ENCODE measurements around the gene RBM14.

The RBM14 gene

DNA sequence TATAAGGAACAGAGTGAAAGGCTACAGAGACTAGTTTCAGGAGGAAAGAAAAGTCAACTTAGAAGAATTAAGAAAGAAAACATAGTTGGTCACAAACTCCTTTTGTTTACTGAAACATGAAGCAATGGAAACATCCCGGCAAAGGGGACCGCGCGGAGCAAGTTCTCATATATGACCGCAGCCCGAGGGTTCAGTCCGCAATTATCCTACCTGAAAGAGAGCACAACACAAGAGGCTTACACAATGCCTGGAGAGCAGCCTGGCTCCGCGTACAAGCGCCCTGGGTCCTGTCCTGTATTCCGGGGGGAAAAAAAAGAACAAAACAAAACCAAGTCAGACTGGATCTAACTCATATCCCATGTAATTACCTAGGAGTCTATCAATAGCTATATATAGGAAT is 48.9 kb downstream of the RBM14 start:
- no peak for DNase-seq (ENCODE audit: low read depth)
- H3K4me3 ChIP-seq (ENCODE audit: low read length): no peak overlapping the region
- TF ChIP-seq, protein P1, sequence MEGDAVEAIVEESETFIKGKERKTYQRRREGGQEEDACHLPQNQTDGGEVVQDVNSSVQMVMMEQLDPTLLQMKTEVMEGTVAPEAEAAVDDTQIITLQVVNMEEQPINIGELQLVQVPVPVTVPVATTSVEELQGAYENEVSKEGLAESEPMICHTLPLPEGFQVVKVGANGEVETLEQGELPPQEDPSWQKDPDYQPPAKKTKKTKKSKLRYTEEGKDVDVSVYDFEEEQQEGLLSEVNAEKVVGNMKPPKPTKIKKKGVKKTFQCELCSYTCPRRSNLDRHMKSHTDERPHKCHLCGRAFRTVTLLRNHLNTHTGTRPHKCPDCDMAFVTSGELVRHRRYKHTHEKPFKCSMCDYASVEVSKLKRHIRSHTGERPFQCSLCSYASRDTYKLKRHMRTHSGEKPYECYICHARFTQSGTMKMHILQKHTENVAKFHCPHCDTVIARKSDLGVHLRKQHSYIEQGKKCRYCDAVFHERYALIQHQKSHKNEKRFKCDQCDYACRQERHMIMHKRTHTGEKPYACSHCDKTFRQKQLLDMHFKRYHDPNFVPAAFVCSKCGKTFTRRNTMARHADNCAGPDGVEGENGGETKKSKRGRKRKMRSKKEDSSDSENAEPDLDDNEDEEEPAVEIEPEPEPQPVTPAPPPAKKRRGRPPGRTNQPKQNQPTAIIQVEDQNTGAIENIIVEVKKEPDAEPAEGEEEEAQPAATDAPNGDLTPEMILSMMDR (conservative IDR thresholded peaks at IDR 0.05; ENCODE audit: low read depth, low read length): no peak

DNA sequence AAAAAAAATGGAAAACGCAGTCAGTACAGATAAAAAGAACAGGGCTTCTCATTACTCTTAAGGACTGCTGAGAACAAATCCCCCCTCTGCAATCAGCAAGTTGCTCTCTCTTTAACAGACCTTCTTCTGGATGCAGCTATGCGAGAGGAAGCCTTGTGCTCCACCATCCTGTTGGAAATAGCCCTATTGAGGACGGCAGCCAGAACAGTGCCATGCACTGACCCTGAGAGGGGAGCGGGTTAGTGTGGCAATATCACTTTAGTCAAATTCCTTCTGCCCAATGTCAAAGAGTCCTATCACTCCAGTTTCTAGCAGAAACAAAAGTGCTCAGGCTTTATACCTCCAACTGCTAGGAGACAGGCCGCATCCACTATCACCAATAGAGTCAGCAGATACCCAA is 54.4 kb downstream of the RBM14 start:
- no peak for DNase-seq (ENCODE audit: low read depth)
- TF ChIP-seq, protein P1 (conservative IDR thresholded peaks at IDR 0.05; ENCODE audit: low read depth, low read length): no peak
- no peak overlapping the region for H3K4me3 ChIP-seq (ENCODE audit: low read length)

DNA sequence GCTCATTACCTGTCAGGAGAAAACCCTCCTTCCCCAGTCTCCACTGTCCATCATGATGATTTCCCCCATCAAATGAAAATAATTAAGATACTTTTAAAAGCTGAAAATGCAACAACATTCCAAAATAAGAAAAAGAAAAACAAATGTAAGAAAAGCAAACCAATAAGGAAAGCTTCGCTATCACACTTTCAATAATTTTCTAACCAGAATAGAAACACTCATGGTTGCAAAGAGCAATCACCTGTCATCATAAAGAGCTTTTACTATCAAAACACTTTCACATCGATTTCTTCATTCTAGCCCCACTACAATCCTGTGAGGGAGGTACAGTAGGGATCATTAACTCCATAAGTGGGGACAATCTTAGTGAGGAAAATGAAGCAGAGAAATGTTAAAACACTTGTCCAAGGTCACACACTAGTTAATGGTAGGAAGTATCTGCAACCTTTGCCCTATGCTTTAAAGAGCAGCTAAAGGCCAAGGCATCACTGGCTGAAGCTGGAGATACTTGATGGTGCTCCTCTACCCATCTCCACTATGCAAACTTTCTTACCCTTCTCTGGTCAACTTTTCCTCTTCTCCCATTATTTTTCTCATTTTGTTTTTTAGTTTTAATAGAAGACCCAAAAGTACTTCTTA is 58.7 kb downstream of the RBM14 start:
- DNase-seq (ENCODE audit: low read depth): no peak
- H3K4me3 ChIP-seq (ENCODE audit: low read length): no peak overlapping the region
- TF ChIP-seq, protein P1 (conservative IDR thresholded peaks at IDR 0.05; ENCODE audit: low read depth, low read length): no peak

DNA sequence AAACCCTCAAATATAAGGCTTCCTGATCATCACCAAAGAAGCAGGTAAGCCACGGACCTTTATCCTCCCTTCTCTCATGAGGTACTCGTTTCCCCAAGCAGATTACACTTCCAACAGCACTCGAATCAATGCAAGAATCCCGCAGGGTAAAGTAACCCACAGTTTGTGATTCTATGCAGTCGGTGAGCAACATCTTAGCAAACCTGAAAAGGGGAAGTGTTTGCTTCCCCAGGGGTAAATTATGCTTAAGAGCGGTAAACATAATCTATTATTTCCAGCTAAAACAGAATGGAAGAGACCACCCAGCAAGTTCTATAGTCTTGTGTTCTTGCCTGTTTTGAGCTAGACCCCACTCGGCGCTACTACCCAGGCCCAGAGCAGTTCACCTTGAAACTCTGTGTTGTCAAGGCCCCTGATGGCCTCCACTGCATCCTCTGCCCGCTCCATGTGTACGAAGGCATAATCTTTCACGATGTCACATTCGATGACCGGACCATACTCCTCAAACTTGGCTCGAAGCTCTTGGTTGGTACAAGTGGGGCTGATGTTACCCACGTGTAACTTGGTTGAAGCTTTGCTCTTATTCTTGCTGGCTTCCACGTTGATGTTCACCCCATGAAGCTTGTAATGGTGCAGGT is 60.0 kb downstream of the RBM14 start:
- TF ChIP-seq, protein P1 (conservative IDR thresholded peaks at IDR 0.05; ENCODE audit: low read depth, low read length): no peak
- H3K4me3 ChIP-seq (ENCODE audit: low read length): peak overlapping the region; percentile 77
- DNase-seq (ENCODE audit: low read depth): no peak

All from retinal pigment epithelial cell (primary cell).